HUDEP-2 (cell line): ENCODE measurements around the gene BHLHA15.

Experiments used
- DNase-seq, 76 experiments: peaks; one replicate each; lab custom pipeline; 2025; ENCODE audit not compliant: unreplicated experiment in 76 of 76; lab: John Stamatoyannopoulos, UW

BHLHA15 gene

DNA sequence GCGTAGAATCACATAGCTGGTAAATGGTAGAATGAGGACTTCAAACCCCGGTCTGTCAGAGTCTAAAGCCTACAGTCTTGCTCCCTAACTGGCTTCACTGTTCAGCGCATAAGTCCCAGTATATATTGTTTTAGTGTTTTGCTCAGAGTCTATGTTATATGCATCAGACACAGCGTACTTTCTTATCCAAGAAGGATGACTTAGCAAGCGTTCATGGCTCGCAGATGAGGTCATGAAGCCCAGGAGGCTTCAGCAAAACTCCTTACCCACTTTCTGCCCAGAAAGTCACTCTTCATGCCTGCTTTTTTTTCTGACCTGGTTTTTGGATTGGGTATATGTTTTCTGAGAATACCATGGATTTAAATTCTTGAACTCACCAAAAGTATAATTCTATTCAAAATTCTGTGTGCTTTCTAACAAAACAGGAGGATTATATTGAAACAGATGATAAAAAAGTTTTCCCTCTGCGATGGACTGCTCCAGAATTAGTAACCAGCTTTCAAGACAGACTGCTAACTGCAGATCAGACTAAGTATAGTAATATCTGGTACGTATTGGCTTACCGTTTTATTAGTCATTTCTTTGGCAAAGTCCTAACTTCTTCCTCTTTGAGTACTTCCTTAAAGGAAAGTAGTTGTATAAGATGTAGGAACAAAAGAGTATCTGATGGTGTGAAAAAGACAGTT lies 24.6 kb upstream of the BHLHA15 start:
- no peak for DNase-seq

- no peak for DNase-seq
These were observed 24.1 kb upstream of the BHLHA15 start for GRCh38 chr7:98187138-98187502.

GRCh38 chr7:98189559-98189958 lies 21.7 kb upstream of the BHLHA15 start:
- DNase-seq = no peak

- DNase-seq = no peak
These were observed 19.4 kb upstream of the BHLHA15 start for GRCh38 chr7:98191668-98192431.

DNA sequence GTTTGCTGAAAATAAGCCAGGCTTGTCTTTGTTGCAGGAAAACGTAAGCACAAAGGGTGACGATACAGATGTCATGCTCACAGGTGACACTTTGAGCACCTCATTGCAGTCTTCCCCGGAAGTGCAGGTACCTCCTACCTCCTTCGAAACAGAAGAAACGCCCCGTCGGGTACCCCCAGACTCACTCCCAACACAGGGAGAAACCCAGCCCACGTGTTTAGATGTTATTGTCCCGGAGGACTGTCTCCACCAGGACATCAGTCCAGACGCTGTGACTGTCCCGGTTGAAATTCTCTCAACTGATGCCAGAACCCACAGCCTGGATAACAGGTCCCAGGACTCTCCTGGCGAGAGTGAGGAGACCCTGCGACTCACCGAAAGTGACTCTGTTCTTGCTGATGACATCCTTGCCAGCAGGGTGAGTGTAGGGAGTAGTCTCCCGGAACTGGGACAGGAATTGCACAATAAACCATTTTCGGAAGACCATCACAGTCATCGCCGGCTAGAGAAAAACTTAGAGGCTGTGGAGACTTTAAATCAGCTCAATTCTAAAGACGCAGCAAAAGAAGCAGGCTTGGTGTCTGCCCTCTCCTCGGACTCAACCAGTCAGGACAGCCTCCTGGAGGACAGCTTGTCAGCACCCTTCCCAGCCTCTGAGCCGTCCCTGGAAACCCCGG lies 18.3 kb upstream of the BHLHA15 start:
- no peak for DNase-seq

- DNase-seq = no peak
These were observed 17.6 kb upstream of the BHLHA15 start for GRCh38 chr7:98193474-98194180.

GRCh38 chr7:98194186-98194585 lies 17.1 kb upstream of the BHLHA15 start:
- DNase-seq = no peak

GRCh38 chr7:98194672-98195457 lies 16.4 kb upstream of the BHLHA15 start:
- DNase-seq = no peak

DNA sequence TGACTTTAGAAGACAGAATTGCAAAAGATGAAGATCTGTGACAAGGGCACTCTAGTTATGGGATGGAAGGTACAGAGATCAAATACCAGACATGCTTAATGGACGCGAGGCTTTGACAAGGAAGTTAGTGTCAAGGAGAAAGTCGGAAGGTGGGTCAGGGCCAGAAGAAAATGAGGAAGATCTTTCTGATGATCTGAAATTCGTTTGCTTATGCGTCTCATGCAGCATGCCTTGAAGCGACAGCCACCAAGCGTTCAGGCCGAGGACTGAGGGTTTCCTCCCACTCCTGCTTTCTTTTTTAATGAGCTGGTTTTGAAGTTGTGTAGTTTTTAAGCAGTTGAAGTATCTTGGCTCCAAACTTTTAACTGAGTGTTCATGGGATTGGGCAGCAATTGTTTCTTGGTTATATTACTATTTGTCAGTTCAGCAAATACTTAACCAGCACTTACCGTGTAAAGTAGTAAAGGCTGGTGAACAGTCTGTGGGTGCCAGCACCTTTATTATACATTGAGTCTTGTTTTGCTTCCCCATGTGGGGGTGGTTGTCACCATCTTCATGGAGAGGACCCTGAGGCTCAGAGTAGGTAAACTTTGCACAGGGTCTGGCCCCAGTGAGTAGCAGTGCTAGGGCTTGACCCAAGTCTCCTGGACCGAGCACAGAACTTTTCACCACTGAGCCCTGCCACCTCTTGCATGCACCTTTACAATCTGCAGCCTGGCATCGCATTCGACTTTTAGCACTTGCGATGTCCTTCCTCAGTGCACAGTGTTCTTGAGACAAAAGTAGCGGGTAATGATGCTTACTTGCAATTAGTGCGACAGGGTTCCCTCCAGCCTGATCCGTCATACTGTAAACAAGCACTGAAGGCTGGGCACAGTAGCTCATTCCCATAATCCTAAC lies 14.3 kb upstream of the BHLHA15 start:
- no peak for DNase-seq

DNA sequence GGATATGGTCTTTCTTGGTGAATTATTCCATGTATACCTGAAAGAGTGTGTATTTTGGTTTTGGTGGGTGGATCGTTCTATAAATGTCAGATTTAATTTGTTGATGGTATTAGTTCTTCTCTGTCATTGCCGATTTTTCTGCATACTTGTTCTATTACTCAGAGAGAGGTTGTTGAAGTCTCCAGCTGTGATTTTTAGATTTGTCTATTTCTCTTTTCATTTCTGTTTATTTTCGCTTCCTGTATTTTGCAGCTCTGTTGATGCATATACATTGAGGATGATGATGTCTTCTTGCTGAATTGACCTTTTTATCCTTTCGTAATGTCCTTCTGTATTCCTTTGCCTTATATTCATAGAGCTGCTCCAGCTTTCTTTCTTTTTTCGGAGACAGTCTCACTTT lies 12.1 kb upstream of the BHLHA15 start:
- no peak for DNase-seq

DNA sequence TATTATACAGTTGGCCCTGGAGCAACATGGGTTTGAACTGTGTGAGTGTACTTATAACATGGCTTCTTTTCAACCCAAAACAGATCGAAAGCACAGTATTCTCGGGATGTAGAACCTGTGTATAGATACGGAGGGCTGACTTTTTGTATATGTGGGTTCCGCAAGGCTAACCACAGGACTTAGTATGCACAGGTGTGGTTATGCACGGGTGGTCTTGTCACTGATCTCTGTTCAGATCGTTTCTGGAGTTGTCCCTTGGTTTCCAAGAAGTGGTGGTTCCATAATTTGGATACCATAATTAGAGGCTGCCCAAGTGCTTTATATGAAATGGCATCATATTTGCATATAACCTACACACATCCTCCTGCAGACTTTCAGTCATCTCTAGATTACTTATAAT lies 10.9 kb upstream of the BHLHA15 start:
- no peak for DNase-seq

DNA sequence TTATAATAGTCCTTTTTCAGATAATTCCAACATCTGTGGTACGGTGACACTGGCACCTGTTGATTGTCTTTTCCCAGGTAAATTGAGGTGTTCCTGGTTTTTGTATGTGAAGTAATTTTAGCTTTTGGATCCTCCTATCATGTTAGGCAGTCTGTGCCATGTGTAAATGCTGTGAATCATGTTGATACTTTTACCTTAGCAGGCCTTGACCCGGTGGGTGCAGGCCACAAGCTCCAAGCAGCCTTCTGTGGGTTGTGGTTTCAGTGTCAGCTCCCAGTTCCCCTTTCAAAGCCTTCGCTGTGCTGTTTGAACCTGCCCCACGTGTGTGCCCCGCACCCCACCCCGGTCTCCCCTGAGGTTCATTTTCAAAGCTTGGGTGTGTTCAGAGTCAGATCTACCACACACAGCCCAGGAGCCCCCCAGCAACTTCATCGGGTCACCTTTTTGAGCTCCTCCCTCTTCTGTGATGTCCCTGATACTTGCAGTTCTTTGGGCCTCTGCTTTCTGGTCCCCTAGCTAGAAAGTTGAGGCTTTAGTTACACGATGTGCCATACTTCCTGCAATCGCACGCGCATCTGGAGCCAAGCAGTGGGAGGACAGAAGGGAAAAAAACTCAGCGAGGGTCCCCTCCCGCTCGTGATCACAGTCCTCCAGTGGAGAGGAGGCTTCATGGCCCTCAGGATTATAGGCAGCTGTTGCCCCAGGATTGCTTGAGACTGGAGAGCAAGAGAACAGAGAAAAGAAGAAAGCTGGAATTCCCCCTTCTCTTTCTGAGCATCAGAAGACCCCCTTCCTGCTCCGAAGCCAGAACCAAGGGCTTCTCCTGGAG lies 8.7 kb upstream of the BHLHA15 start:
- peak in 4 of 76 experiments; percentile 4 to 25 (median 12) for DNase-seq

- DNase-seq = no peak
These were observed 7.8 kb upstream of the BHLHA15 start for GRCh38 chr7:98203261-98203963.

GRCh38 chr7:98203964-98204605 lies 7.2 kb upstream of the BHLHA15 start:
- DNase-seq = no peak

- DNase-seq = no peak
These were observed 6.6 kb upstream of the BHLHA15 start for GRCh38 chr7:98204670-98205069.

DNA sequence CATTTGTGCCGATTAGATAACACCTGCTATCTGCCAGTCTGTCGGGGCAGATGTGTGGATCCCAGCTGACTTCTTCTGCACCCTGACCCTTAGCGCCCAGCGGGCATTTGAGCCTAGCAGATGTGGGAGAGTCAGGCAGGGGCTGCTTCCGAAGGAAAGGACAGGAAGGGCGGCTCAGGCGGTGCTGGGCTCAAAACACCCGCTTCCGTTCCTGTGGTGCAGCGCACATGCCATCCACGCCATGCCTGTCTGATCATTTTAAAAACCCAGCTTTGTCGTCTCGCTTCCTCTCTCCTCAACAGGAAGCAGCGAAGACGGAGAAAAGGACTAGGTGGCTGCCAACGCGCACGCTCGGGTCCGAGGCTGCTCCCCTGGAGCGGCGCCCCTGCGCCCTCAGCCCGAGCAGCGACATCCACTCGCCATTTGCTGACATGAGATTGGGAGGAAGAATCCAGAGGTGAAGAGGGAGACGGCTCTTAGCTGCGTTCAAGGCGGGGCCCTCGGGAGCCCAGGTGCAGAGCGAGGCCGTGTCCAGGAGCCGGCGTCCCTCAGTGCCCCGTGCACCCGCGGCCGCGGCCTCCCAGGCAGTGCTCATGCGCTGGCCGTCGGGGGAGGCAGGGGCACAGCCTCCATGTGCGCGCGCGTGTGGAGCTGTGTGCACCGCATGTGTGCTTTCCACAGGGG lies 5.9 kb upstream of the BHLHA15 start:
- no peak for DNase-seq
